Lung (tissue), 12 donors: ENCODE measurements around the gene DPEP2. TPM values are rescaled to one million over a fixed set of nuclear protein-coding genes. Genes with fewer than 3 reads are reported as not detected.
A peak's percentile ranks its signal among the peaks of the same experiment; 100 is the strongest.

ENCODE experiments used
- ATAC-seq: fragments of 200-7000 bp; cut with Tn5 transposase; one replicate; pipeline ENCODE4 v1.9.1; 2020; ENCODE audit warnings: moderate number of reproducible peaks; ENCODE audit not compliant: insufficient read depth, low FRiP score
- DNase-seq, 3 donors: peaks; one replicate each; pipeline ENCODE4 v3.0.0-alpha.2; 2013 to 2017
- H3K27ac ChIP-seq, 2 donors: one replicate each; pipeline ENCODE4 v1.5.1; 2013; ENCODE audit warnings: mild to moderate bottlenecking in 2 of 2, moderate library complexity in 2 of 2, control low read depth in 1 of 2, inconsistent platforms in 1 of 2, low read depth in 1 of 2, low read length in 1 of 2
- H3K27me3 ChIP-seq, 3 donors: one replicate each; pipeline ENCODE4 v1.5.1; 2013; ENCODE audit warnings: low read length in 2 of 3; ENCODE audit not compliant: control insufficient read depth in 3 of 3, insufficient read depth in 3 of 3
- H3K36me3 ChIP-seq, 4 donors: one replicate each; pipeline ENCODE4 v1.5.1; 2013; ENCODE audit warnings: low read length in 4 of 4, mild to moderate bottlenecking in 1 of 4, moderate library complexity in 1 of 4; ENCODE audit not compliant: control insufficient read depth in 4 of 4, insufficient read depth in 4 of 4
- H3K4me1 ChIP-seq, 5 donors: one replicate each; pipeline ENCODE4 v1.5.1; 2013; ENCODE audit warnings: low read length in 5 of 5, mild to moderate bottlenecking in 2 of 5, moderate library complexity in 1 of 5; ENCODE audit not compliant: control insufficient read depth in 5 of 5, insufficient read depth in 5 of 5
- H3K4me3 ChIP-seq: one replicate; pipeline ENCODE4 v1.5.1; 2013; ENCODE audit warnings: mild to moderate bottlenecking, control low read depth, moderate library complexity
- H3K9ac ChIP-seq, 2 donors: one replicate each; pipeline ENCODE4 v1.5.1; 2013; ENCODE audit warnings: low read length in 2 of 2, control low read depth in 1 of 2; ENCODE audit not compliant: insufficient read depth in 1 of 2
- H3K9me3 ChIP-seq, 4 donors: one replicate each; pipeline ENCODE4 v1.5.1; 2013; ENCODE audit warnings: low read length in 3 of 4, mild to moderate bottlenecking in 1 of 4, moderate library complexity in 1 of 4; ENCODE audit not compliant: control insufficient read depth in 4 of 4, insufficient read depth in 3 of 4
- WGBS, 2 donors: extraction: QIAGEN DNeasy Blood & Tissue Kit; methylation state at CpG; one replicate each; pipeline ENCODE4 v1.1.7; 2013; 5-methylcytosine and 5-hydroxymethylcytosine counted together
- polyA plus RNA-seq, 2 donors: library from polyadenylated mRNA; stranded (reverse); fragments of 200-250 nt; gene quantifications; one replicate each; pipeline ENCODE4 v1.2.1, GENCODE V29; 2013
- total RNA-seq, 2 donors: library from RNA; depleted of rRNA in 1 of 2; stranded (reverse); fragments of >200 nt in 1 of 2; gene quantifications; one replicate each; pipeline ENCODE4 v1.2.1, GENCODE V29; 2014 to 2021
- TF ChIP-seq, protein P1 (sequence below): IDR thresholded peaks from 2 replicates; pipeline ENCODE4 v1.5.1; 2012; ENCODE audit warnings: mild to moderate bottlenecking; ENCODE audit errors: control extremely low read depth, extremely low read depth
- donor health status: control.
- donor health status: control.
- donor health status: Bipolar disorder and iron deficiency.
- donor health status: healthy.
- donor health status: DM: yes; HTN: yes; CAD: no.

The DPEP2 gene
- total and polyA plus RNA-seq, 4 donors: 9.2 to 20.4 (median 12.0) TPM

DNA sequence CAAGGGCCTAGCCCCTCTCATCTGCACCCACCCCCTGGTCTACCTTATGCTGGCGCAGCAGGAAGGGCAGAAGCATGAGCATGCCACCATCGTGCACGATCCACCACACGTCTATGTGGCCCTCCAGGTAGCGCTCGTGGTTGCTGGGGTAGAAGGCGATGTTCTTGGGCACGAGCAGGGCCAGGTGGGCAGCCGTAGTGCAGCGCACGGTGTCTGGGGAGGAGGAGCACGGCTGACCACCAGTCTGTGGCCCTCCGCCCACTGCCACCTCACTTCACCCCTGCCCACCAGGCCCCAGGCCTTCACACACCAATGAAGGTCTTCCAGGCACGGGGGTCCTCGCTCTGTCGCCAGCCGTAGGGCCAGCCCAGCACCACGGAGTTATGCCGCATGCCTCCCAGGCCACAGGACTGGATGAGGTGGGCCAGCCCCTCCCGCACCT, 53.1 kb downstream of the DPEP2 start:
- Histone ChIP-seq H3K36me3 (peaks cover 24 to 93% (median 48%) of the 10 kb centered on the region in 4 donors), H3K4me1 (peaks cover 0 to 10% (median 0%) of the 10 kb centered on the region in 5 donors), H3K27me3 (no peaks in the 10 kb centered on the region), H3K9me3 (no peaks in the 10 kb centered on the region), H3K27ac (no peak overlapping the region), H3K9ac (no peak overlapping the region), H3K4me3 (no peak overlapping the region)
- ATAC-seq (no peak), DNase-seq (no peak)
- TF ChIP-seq, protein P1, sequence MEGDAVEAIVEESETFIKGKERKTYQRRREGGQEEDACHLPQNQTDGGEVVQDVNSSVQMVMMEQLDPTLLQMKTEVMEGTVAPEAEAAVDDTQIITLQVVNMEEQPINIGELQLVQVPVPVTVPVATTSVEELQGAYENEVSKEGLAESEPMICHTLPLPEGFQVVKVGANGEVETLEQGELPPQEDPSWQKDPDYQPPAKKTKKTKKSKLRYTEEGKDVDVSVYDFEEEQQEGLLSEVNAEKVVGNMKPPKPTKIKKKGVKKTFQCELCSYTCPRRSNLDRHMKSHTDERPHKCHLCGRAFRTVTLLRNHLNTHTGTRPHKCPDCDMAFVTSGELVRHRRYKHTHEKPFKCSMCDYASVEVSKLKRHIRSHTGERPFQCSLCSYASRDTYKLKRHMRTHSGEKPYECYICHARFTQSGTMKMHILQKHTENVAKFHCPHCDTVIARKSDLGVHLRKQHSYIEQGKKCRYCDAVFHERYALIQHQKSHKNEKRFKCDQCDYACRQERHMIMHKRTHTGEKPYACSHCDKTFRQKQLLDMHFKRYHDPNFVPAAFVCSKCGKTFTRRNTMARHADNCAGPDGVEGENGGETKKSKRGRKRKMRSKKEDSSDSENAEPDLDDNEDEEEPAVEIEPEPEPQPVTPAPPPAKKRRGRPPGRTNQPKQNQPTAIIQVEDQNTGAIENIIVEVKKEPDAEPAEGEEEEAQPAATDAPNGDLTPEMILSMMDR: no peak
- WGBS, 2 donors: 97% methylated on average over 20 of the region's 20 CpGs

- DNase-seq: no peak
- no peaks in the 10 kb centered on the region for H3K27me3 ChIP-seq
- H3K4me1 ChIP-seq: peaks cover 0 to 10% (median 0%) of the 10 kb centered on the region in 5 donors
- TF ChIP-seq, protein P1: no peak
- peak overlapping the region in 1 of 2 donors; percentile 9 for H3K27ac ChIP-seq
- H3K4me3 ChIP-seq: no peak overlapping the region
- no peak overlapping the region for H3K9ac ChIP-seq
- ATAC-seq: no peak
- no peaks in the 10 kb centered on the region for H3K9me3 ChIP-seq
- H3K36me3 ChIP-seq: peaks cover 17 to 86% (median 43%) of the 10 kb centered on the region in 4 donors
- WGBS, 2 donors: 91 to 92% methylated on average over 24 of the region's 24 CpGs
These were observed 53.8 kb downstream of the DPEP2 start for GRCh38 chr16:67945392-67945933.

DNA sequence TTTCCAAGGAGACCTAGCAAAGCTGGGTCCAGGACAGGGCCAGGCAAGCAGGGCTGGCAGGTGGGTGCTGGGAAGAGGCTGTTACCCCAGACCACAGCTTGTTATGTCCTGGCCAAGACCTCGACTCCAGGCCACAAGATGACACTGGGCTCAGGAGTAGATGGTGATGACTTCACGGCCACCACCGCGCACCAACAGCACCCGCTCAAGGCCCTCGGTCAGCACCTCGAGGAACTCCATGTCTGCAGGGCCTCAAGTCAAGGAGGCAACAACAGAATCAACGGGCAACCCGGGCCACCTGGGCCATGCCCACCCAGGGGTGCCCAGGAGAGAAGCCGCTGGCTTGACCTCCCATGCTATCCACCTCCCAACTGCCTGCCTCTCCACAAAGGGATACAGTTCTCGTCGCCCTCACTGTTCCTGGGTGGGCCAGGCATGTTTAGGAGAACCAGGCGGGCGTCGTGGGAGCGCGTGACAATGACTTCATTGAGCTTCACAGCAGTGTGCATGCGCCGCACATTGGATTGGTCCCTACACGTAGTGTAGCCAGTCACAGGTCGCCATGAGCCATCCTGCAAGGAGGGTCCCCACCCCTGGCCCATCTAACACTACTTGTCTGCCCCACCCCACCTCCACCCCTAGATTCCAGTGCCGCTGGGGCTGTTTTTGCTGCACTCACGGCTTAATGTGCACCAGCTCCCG, 54.4 kb downstream of the DPEP2 start:
- Histone ChIP-seq H3K4me1 (peaks cover 0 to 10% (median 0%) of the 10 kb centered on the region in 5 donors), H3K9me3 (no peaks in the 10 kb centered on the region), H3K4me3 (no peak overlapping the region), H3K27me3 (no peaks in the 10 kb centered on the region), H3K27ac (peak overlapping the region; percentile 24 to 49), H3K9ac (no peak overlapping the region), H3K36me3 (peaks cover 17 to 86% (median 44%) of the 10 kb centered on the region in 4 donors)
- DNase-seq (no peak), ATAC-seq (no peak)
- TF ChIP-seq, protein P1: no peak
- WGBS, 2 donors: 95% methylated on average over 24 of the region's 24 CpGs
